Neural progenitor cell (in vitro differentiated cells): ENCODE measurements around the gene AHNAK2. TPM values are rescaled to one million over a fixed set of nuclear protein-coding genes. Genes with fewer than 3 reads are reported as not detected.

Experiments
- DNase-seq: peaks from one replicate; pipeline ENCODE4 v3.0.0-alpha.2; 2016; ENCODE audit warnings: low spot score
- H2AFZ ChIP-seq: fragments of 200-600 bp; sonication (generic); replicated peaks from 2 replicates; pipeline ENCODE4 v1.6.1; 2016; ENCODE audit warnings: antibody characterized with exemption
- H3F3A ChIP-seq: fragments of 200-600 bp; sonication (generic); 2 replicates; pipeline ENCODE4 v1.6.1; 2016; ENCODE audit warnings: antibody characterized with exemption, low read depth
- H3K27ac ChIP-seq: fragments of 200-600 bp; sonication (generic); 2 replicates; pipeline ENCODE4 v1.5.1; 2016; ENCODE audit warnings: mild to moderate bottlenecking
- H3K27me3 ChIP-seq: fragments of 200-600 bp; sonication (generic); 2 replicates; pipeline ENCODE4 v1.6.1; 2016; ENCODE audit warnings: mild to moderate bottlenecking, moderate library complexity
- H3K36me3 ChIP-seq: fragments of 200-600 bp; sonication (generic); 2 replicates; pipeline ENCODE4 v1.5.1; 2016
- H3K4me1 ChIP-seq: fragments of 200-600 bp; sonication (generic); 2 replicates; pipeline ENCODE4 v1.6.1; 2016; ENCODE audit warnings: mixed run types
- H3K4me2 ChIP-seq: fragments of 200-600 bp; sonication (generic); 2 replicates; pipeline ENCODE4 v1.6.1; 2016
- H3K4me3 ChIP-seq: fragments of 200-600 bp; sonication (generic); 2 replicates; pipeline ENCODE4 v1.5.1; 2016
- H3K79me2 ChIP-seq: fragments of 200-600 bp; sonication (generic); 2 replicates; pipeline ENCODE4 v1.6.1; 2016; ENCODE audit warnings: low read depth
- H3K9ac ChIP-seq: fragments of 200-600 bp; sonication (generic); 2 replicates; pipeline ENCODE4 v1.6.1; 2016
- H3K9me3 ChIP-seq: fragments of 200-600 bp; sonication (generic); 2 replicates; pipeline ENCODE4 v1.5.1; 2016; ENCODE audit warnings: low read depth
- H4K20me1 ChIP-seq: fragments of 200-600 bp; sonication (generic); 2 replicates; pipeline ENCODE4 v1.6.1; 2016; ENCODE audit warnings: low read depth
- H3K27ac Mint-ChIP-seq: 3 replicates; pipeline ENCODE4 v1.8.0; 2021; ENCODE audit warnings: mixed read lengths
- H3K27me3 Mint-ChIP-seq: 2 replicates; pipeline ENCODE4 v1.8.0; 2022; ENCODE audit warnings: low read depth, mild to moderate bottlenecking, inconsistent platforms, moderate library complexity, mixed read lengths; ENCODE audit not compliant: insufficient read depth
- H3K36me3 Mint-ChIP-seq: 3 replicates; pipeline ENCODE4 v1.8.0; 2021; ENCODE audit warnings: mixed read lengths
- H3K4me1 Mint-ChIP-seq: 3 replicates; pipeline ENCODE4 v1.8.0; 2021; ENCODE audit warnings: mixed read lengths
- H3K4me3 Mint-ChIP-seq: 3 replicates; pipeline ENCODE4 v1.8.0; 2021; ENCODE audit warnings: mild to moderate bottlenecking, moderate library complexity, mixed read lengths
- H3K9me3 Mint-ChIP-seq: 3 replicates; pipeline ENCODE4 v1.8.0; 2020; ENCODE audit warnings: mixed read lengths
- CTCF ChIP-seq: fragments of 200-600 bp; sonication (generic); IDR thresholded peaks from 2 replicates; pipeline ENCODE4 v1.5.1; 2017; ENCODE audit warnings: antibody characterized with exemption, mild to moderate bottlenecking
- EZH2 ChIP-seq: fragments of 200-600 bp; sonication (generic); IDR thresholded peaks from 2 replicates; pipeline ENCODE4 v1.6.1; 2017; ENCODE audit warnings: antibody characterized with exemption, mild to moderate bottlenecking, moderate library complexity
- EZH2phosphoT487 ChIP-seq: fragments of 200-600 bp; sonication (generic); IDR thresholded peaks from 2 replicates; pipeline ENCODE4 v1.6.1; 2017; ENCODE audit warnings: antibody characterized with exemption
- total RNA-seq: library from RNA; depleted of rRNA; stranded (reverse); fragments of >200 nt; gene quantifications from 2 replicates; pipeline ENCODE4 v1.2.3, GENCODE V29; 2015; ENCODE audit warnings: low replicate concordance

Gene AHNAK2
- total RNA-seq, 1 donor from 2014 or later, result 0.77 TPM

GRCh38 chr14:104928391-104929133 is 49.6 kb downstream of the AHNAK2 start:
- H3K79me2 ChIP-seq, result no peaks in the 10 kb centered on the region
- H2AFZ ChIP-seq, result no peak overlapping the region
- no peak overlapping the region for H3K27ac Mint-ChIP-seq
- H3K9me3 ChIP-seq, result no peaks in the 10 kb centered on the region
- peaks cover 10% of the 10 kb centered on the region for H4K20me1 ChIP-seq
- H3K9ac ChIP-seq, result no peak overlapping the region
- no peaks in the 10 kb centered on the region for H3K9me3 Mint-ChIP-seq
- no peak for DNase-seq
- H3K27me3 ChIP-seq, result peaks cover 43% of the 10 kb centered on the region
- H3K36me3 ChIP-seq, result no peaks in the 10 kb centered on the region
- no peak overlapping the region for H3K4me3 ChIP-seq
- no peaks in the 10 kb centered on the region for H3K36me3 Mint-ChIP-seq
- peaks cover 7% of the 10 kb centered on the region for H3F3A ChIP-seq
- H3K27me3 Mint-ChIP-seq, result peaks cover 17% of the 10 kb centered on the region
- peaks cover 13% of the 10 kb centered on the region for H3K4me1 ChIP-seq
- TF ChIP-seq EZH2phosphoT487, result no peak
- no peak for TF ChIP-seq EZH2
- no peak for TF ChIP-seq CTCF
- no peak overlapping the region for H3K27ac ChIP-seq
- no peak overlapping the region for H3K4me2 ChIP-seq
- H3K4me1 Mint-ChIP-seq, result no peaks in the 10 kb centered on the region
- no peak overlapping the region for H3K4me3 Mint-ChIP-seq

GRCh38 chr14:104927901-104928300 is 50.3 kb downstream of the AHNAK2 start:
- H2AFZ ChIP-seq, result no peak overlapping the region
- H3K4me1 ChIP-seq, result peaks cover 10% of the 10 kb centered on the region
- no peaks in the 10 kb centered on the region for H3K36me3 Mint-ChIP-seq
- H3K4me3 Mint-ChIP-seq, result no peak overlapping the region
- H3K79me2 ChIP-seq, result no peaks in the 10 kb centered on the region
- peaks cover 17% of the 10 kb centered on the region for H3K27me3 Mint-ChIP-seq
- DNase-seq, result no peak
- H3K4me2 ChIP-seq, result no peak overlapping the region
- no peaks in the 10 kb centered on the region for H3K9me3 ChIP-seq
- no peaks in the 10 kb centered on the region for H3K36me3 ChIP-seq
- H3K4me3 ChIP-seq, result no peak overlapping the region
- no peak overlapping the region for H3K27ac Mint-ChIP-seq
- H3K9ac ChIP-seq, result no peak overlapping the region
- H3F3A ChIP-seq, result peaks cover 7% of the 10 kb centered on the region
- peaks cover 10% of the 10 kb centered on the region for H4K20me1 ChIP-seq
- peaks cover 38% of the 10 kb centered on the region for H3K27me3 ChIP-seq
- H3K27ac ChIP-seq, result no peak overlapping the region
- H3K4me1 Mint-ChIP-seq, result no peaks in the 10 kb centered on the region
- H3K9me3 Mint-ChIP-seq, result no peaks in the 10 kb centered on the region
- no peak for TF ChIP-seq EZH2phosphoT487
- TF ChIP-seq CTCF, result no peak
- TF ChIP-seq EZH2, result no peak

- Histone ChIP-seq H3K79me2 (no peaks in the 10 kb centered on the region), H3K4me3 (no peak overlapping the region), H3K9me3 (no peaks in the 10 kb centered on the region), H3K4me2 (no peak overlapping the region), H2AFZ (no peak overlapping the region), H4K20me1 (peaks cover 6% of the 10 kb centered on the region), H3F3A (peaks cover 3% of the 10 kb centered on the region), H3K27ac (no peak overlapping the region), H3K4me1 (peaks cover 5% of the 10 kb centered on the region), H3K27me3 (peaks cover 33% of the 10 kb centered on the region), H3K9ac (no peak overlapping the region), H3K36me3 (no peaks in the 10 kb centered on the region)
- Mint-ChIP-seq H3K9me3 (no peaks in the 10 kb centered on the region), H3K36me3 (no peaks in the 10 kb centered on the region), H3K27ac (no peak overlapping the region), H3K4me1 (no peaks in the 10 kb centered on the region), H3K4me3 (no peak overlapping the region), H3K27me3 (peaks cover 17% of the 10 kb centered on the region)
- no peak for TF ChIP-seq EZH2phosphoT487
- no peak for TF ChIP-seq EZH2
- TF ChIP-seq CTCF, result no peak
- no peak for DNase-seq
Measured at GRCh38 chr14:104927432-104927816, 50.8 kb downstream of the AHNAK2 start.
